K562 (cell line): ENCODE measurements around the gene C10orf95. TPM values are rescaled to one million over a fixed set of nuclear protein-coding genes. Genes with fewer than 3 reads are reported as not detected.

Experiments
- ARID3B ChIP-seq: fragments of 250-450 bp; sonication (Bioruptor Pico); IDR thresholded peaks from 2 replicates; pipeline ENCODE4 v1.4.0; 2020; ENCODE audit warnings: borderline replicate concordance
- CXXC5 ChIP-seq: fragments of 250-450 bp; sonication (Bioruptor Pico); IDR thresholded peaks from 2 replicates; pipeline ENCODE4 v1.8.0; 2022; ENCODE audit warnings: inconsistent platforms, mild to moderate bottlenecking, moderate library complexity
- DDX20 ChIP-seq: fragments of 450-650 bp; IDR thresholded peaks from 2 replicates; pipeline ENCODE4 v1.6.1; 2016; ENCODE audit warnings: missing genetic modification characterization, low read depth, mild to moderate bottlenecking, missing compliant biosample characterization, moderate library complexity
- DIDO1 ChIP-seq: fragments of 450-650 bp; IDR thresholded peaks from 2 replicates; pipeline ENCODE4 v1.6.1; 2016; ENCODE audit warnings: low read depth, missing biosample characterization, missing genetic modification characterization
- DMBX1 ChIP-seq: fragments of 250-450 bp; sonication (Bioruptor Pico); IDR thresholded peaks from 2 replicates; pipeline ENCODE4 v1.8.0; 2022; ENCODE audit warnings: inconsistent platforms, mild to moderate bottlenecking, moderate library complexity, borderline replicate concordance
- ELF4 ChIP-seq: fragments of 450-650 bp; formaldehyde crosslinking; IDR thresholded peaks from 2 replicates; pipeline ENCODE4 v1.4.0; 2022; ENCODE audit warnings: missing genetic modification characterization
- ETV1 ChIP-seq: fragments of 450-650 bp; conservative IDR thresholded peaks from 2 replicates; pipeline ENCODE4 v1.6.1; 2016; ENCODE audit warnings: missing genetic modification characterization, control low read depth, low read depth, missing compliant biosample characterization
- GABPB2 ChIP-seq: fragments of 250-450 bp; sonication (Bioruptor Pico); conservative IDR thresholded peaks from 2 replicates; pipeline ENCODE4 v1.5.1; 2021; ENCODE audit warnings: mild to moderate bottlenecking
- HMG20A ChIP-seq: fragments of 450-650 bp; formaldehyde crosslinking; conservative IDR thresholded peaks from 2 replicates; pipeline ENCODE4 v1.4.0; 2020; ENCODE audit warnings: mild to moderate bottlenecking, mixed read lengths
- HSF4 ChIP-seq: fragments of 250-450 bp; sonication (Bioruptor Pico); IDR thresholded peaks from 2 replicates; pipeline ENCODE4 v2.1.2; 2022; ENCODE audit warnings: mild to moderate bottlenecking, moderate library complexity, borderline replicate concordance
- MAZ ChIP-seq, 2 experiments: fragments of 450-650 bp in 1 of 2; sonication (generic) in 1 of 2; formaldehyde crosslinking; IDR thresholded peaks in 1 of 2; conservative IDR thresholded peaks in 1 of 2; 2 replicates each; pipeline versions ENCODE4 v1.4.0 to v1.5.0; 2020; ENCODE audit warnings: mild to moderate bottlenecking in 1 of 2, missing genetic modification reagents in 1 of 2
- MECOM ChIP-seq: fragments of 250-450 bp; sonication (Bioruptor Pico); IDR thresholded peaks from 2 replicates; pipeline ENCODE4 v1.8.0; 2022; ENCODE audit warnings: inconsistent platforms
- MEF2D ChIP-seq: conservative IDR thresholded peaks from 2 replicates; pipeline ENCODE4 v1.6.1; 2016; ENCODE audit warnings: low read depth, missing genetic modification characterization, missing compliant biosample characterization
- NFXL1 ChIP-seq: fragments of 450-650 bp; formaldehyde crosslinking; IDR thresholded peaks from 2 replicates; pipeline ENCODE4 v1.4.0; 2021; ENCODE audit warnings: mild to moderate bottlenecking
- NR4A1 ChIP-seq, 2 experiments: fragments of 250-450 bp in 1 of 2; fragments of 450-650 bp in 1 of 2; sonication (Bioruptor Pico) in 1 of 2; IDR thresholded peaks; 2 replicates each; pipeline versions ENCODE4 v1.4.0 to v1.6.1; 2016 to 2020; ENCODE audit warnings: mild to moderate bottlenecking in 2 of 2, missing compliant biosample characterization in 1 of 2, missing genetic modification characterization in 1 of 2, moderate library complexity in 1 of 2
- RHOXF2B ChIP-seq: fragments of 250-450 bp; sonication (Bioruptor Pico); conservative IDR thresholded peaks from 2 replicates; pipeline ENCODE4 v1.5.1; 2021
- TAF7 ChIP-seq: fragments of 450-650 bp; IDR thresholded peaks from 2 replicates; pipeline ENCODE4 v1.6.1; 2016; ENCODE audit warnings: missing genetic modification characterization, missing compliant biosample characterization
- TEAD1 ChIP-seq, 2 experiments: fragments of 450-650 bp in 1 of 2; sonication (generic) in 1 of 2; formaldehyde crosslinking; IDR thresholded peaks; 2 replicates each; pipeline versions ENCODE4 v1.4.0 to v1.8.0; 2020 to 2022; ENCODE audit warnings: mild to moderate bottlenecking in 2 of 2, missing genetic modification reagents in 1 of 2
- ZNF133 ChIP-seq: fragments of 250-450 bp; sonication (Bioruptor Pico); IDR thresholded peaks from 2 replicates; pipeline ENCODE4 v1.4.0; 2020; ENCODE audit warnings: mild to moderate bottlenecking
- ZNF134 ChIP-seq: fragments of 250-450 bp; sonication (Bioruptor Pico); conservative IDR thresholded peaks from 2 replicates; pipeline ENCODE4 v1.4.0; 2020
- ZNF212 ChIP-seq: fragments of 450-650 bp; formaldehyde crosslinking; IDR thresholded peaks from 2 replicates; pipeline ENCODE4 v1.4.0; 2020; ENCODE audit warnings: mild to moderate bottlenecking
- ZNF444 ChIP-seq: fragments of 250-450 bp; sonication (Bioruptor Pico); IDR thresholded peaks from 2 replicates; pipeline ENCODE4 v1.4.0; 2020; ENCODE audit warnings: mild to moderate bottlenecking, moderate library complexity
- ZNF583 ChIP-seq: fragments of 250-450 bp; sonication (Bioruptor Pico); IDR thresholded peaks from 2 replicates; pipeline ENCODE4 v1.4.0; 2020
- ZNF75A ChIP-seq: fragments of 450-650 bp; formaldehyde crosslinking; IDR thresholded peaks from 2 replicates; pipeline ENCODE4 v1.4.0; 2020; ENCODE audit warnings: mild to moderate bottlenecking
- polyA plus RNA-seq, 8 experiments: library from polyadenylated mRNA; depleted of rRNA in 4 of 8; stranded (reverse) in 5 of 8; unstranded in 3 of 8; fragments of >200 nt; fragmentation: Nextera tagmentation in 2 of 8; fragmentation: Illumina TruSeq in 1 of 8; extraction: Ambion mirVana in 2 of 8; extraction: Trizol in 1 of 8; gene quantifications; 2 replicates each; pipeline versions ENCODE4 v1.2.1 to v1.2.3, GENCODE V29; 2011 to 2014; ENCODE audit warnings: inconsistent platforms in 1 of 8, missing spikeins in 1 of 8
- total RNA-seq, 7 experiments: library from RNA; depleted of rRNA in 6 of 7; stranded (reverse); fragments of >200 nt in 6 of 7; fragmentation: Illumina TruSeq in 2 of 7; extraction: Trizol in 2 of 7; gene quantifications; 2 replicates each; pipeline versions ENCODE4 v1.2.1 to v1.2.3, GENCODE V29; 2011 to 2021; ENCODE audit warnings: low replicate concordance in 1 of 7
- TF ChIP-seq, protein P1 (sequence below): fragments of 450-650 bp; formaldehyde crosslinking; IDR thresholded peaks from 2 replicates; pipeline ENCODE4 v1.4.0; 2020; ENCODE audit warnings: mild to moderate bottlenecking
- TF ChIP-seq, protein P2 (sequence below): fragments of 250-450 bp; sonication (Bioruptor Pico); IDR thresholded peaks from 2 replicates; pipeline ENCODE4 v1.8.0; 2022; ENCODE audit warnings: moderate library complexity, mild to moderate bottlenecking, inconsistent platforms

The C10orf95 gene
- total and polyA plus RNA-seq, 9 of the 15 experiments (the other 6 are each of a cell fraction or from before 2014, with no cell fraction given) = 0.03 to 0.41 (median 0.17) TPM; not detected in 1

DNA sequence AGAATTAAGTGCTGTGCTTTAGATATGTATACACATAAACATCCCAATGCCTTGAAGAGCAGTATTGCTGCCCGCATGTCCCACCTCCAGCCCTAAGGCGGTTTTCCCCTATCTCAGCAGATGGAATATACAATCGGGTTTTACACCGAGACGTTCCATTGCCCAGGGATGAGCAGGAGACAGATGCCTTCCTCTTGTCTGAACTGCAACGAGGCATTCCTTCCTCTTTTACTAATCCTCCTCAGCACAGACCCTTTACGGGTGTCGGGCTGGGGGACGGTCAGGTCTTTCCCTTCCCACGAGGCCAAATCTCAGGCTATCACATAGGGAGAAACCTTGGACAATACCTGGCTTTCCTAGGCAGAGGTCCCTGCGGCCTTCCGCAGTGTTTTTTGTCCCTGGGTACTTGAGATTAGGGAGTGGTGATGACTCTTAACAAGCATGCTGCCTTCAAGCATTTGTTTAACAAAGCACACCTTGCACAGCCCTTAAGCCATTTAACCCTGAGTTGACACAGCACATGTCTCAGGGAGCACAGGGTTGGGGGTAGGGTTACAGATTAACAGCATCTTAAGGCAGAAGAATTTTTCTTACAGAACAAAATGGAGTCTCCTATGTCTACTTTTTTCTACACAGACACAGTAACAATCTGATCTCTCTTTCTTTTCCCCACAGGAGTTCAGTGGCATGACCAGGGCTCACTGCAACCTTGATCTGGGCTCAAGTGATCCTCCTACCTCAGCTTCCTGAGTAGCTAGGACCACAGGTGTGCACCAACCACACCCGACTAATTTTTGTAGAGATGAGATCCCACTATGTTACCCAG lies 3.5 kb upstream of the C10orf95 start (continued):
- TF ChIP-seq HSF4 = peak; percentile 91; the same call in 1 of the 2 replicates
- peak; percentile 66; the same call in 1 of the 2 replicates for TF ChIP-seq ELF4 (CRISPR knock-in tag)
- TF ChIP-seq, protein P1, sequence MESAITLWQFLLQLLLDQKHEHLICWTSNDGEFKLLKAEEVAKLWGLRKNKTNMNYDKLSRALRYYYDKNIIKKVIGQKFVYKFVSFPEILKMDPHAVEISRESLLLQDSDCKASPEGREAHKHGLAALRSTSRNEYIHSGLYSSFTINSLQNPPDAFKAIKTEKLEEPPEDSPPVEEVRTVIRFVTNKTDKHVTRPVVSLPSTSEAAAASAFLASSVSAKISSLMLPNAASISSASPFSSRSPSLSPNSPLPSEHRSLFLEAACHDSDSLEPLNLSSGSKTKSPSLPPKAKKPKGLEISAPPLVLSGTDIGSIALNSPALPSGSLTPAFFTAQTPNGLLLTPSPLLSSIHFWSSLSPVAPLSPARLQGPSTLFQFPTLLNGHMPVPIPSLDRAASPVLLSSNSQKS (CRISPR knock-in tag) = peak; percentile 77; the same call in 1 of the 2 replicates
- TF ChIP-seq TEAD1 (CRISPR knock-in tag; IDR thresholded peaks at IDR 0.05) = peak in 1 of 2 experiments; percentile 93; a peak in 2 of 4 replicates
- TF ChIP-seq CXXC5 (CRISPR knock-in tag) = peak; percentile 92
- peak; percentile 92 for TF ChIP-seq MEF2D (tag)
- peak; percentile 65; the same call in 1 of the 2 replicates for TF ChIP-seq ZNF444 (CRISPR knock-in tag)
- peak; percentile 94 for TF ChIP-seq NFXL1
- peak; percentile 87; the same call in 1 of the 2 replicates for TF ChIP-seq NR4A1 (CRISPR knock-in tag; IDR thresholded peaks at IDR 0.05)
- peak; percentile 98 for TF ChIP-seq NR4A1 (tag; IDR thresholded peaks at IDR 0.05)
- peak; percentile 67; the same call in 1 of the 2 replicates for TF ChIP-seq TAF7
- peak; percentile 76 for TF ChIP-seq ZNF134 (CRISPR knock-in tag)
- TF ChIP-seq ETV1 (tag) = peak; percentile 73
- TF ChIP-seq MAZ (CRISPR knock-in tag; conservative IDR thresholded peaks at IDR 0.05 in 1 of 2, IDR thresholded peaks at IDR 0.05 in 1 of 2) = peak in 1 of 2 experiments; percentile 71; a peak in 2 of 4 replicates
- peak; percentile 89; the same call in 1 of the 2 replicates for TF ChIP-seq RHOXF2B
- TF ChIP-seq DIDO1 (tag) = peak; percentile 75; the same call in 1 of the 2 replicates
- TF ChIP-seq ZNF583 (CRISPR knock-in tag) = peak; percentile 95
- TF ChIP-seq GABPB2 (CRISPR knock-in tag) = 0 out of 2 replicates have a peak, but pooled peaks have one; percentile 37
- peak; percentile 92 for TF ChIP-seq DDX20
- TF ChIP-seq ZNF212 (CRISPR knock-in tag) = 0 out of 2 replicates have a peak, but pooled peaks have one; percentile 49
- peak; percentile 98 for TF ChIP-seq MECOM (CRISPR knock-in tag)
- TF ChIP-seq ZNF75A (CRISPR knock-in tag) = 0 out of 2 replicates have a peak, but pooled peaks have one; percentile 44
- peak; percentile 52; the same call in 1 of the 2 replicates for TF ChIP-seq HMG20A (CRISPR knock-in tag)
- TF ChIP-seq ZNF133 (CRISPR knock-in tag) = peak; percentile 91; the same call in 1 of the 2 replicates
- TF ChIP-seq, protein P2, sequence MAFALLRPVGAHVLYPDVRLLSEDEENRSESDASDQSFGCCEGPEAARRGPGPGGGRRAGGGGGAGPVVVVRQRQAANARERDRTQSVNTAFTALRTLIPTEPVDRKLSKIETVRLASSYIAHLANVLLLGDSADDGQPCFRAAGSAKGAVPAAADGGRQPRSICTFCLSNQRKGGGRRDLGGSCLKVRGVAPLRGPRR (CRISPR knock-in tag) = peak; percentile 98
- peak; percentile 99 for TF ChIP-seq DMBX1 (CRISPR knock-in tag)
- peak; percentile 70; the same call in 1 of the 2 replicates for TF ChIP-seq ARID3B (CRISPR knock-in tag)
